Vagina (tissue), 2 donors: ENCODE data around the gene TAF11L14. TPM values are rescaled to one million over a fixed set of nuclear protein-coding genes. Genes with fewer than 3 reads are reported as not detected.
"Not testable (repeated sequence)": the region's sequence is repeated elsewhere in the genome, so short reads cannot be mapped to it uniquely, and the experiment has no call there.

Experiments
- DNase-seq, 2 donors: peaks; one replicate each; pipeline ENCODE4 v3.0.0-alpha.2; 2017; ENCODE audit errors: extremely low spot score in 2 of 2
- H3K27ac ChIP-seq: fragments of 200-600 bp; sonication (generic); one replicate; pipeline ENCODE4 v1.5.1; 2019
- H3K27me3 ChIP-seq: fragments of 200-600 bp; sonication (generic); one replicate; pipeline ENCODE4 v1.5.1; 2019
- H3K36me3 ChIP-seq, 2 donors: fragments of 200-600 bp; sonication (generic); one replicate each; pipeline ENCODE4 v1.5.1; 2017 to 2019
- H3K4me1 ChIP-seq: fragments of 200-600 bp; sonication (generic); one replicate; pipeline ENCODE4 v1.5.1; 2019
- H3K4me3 ChIP-seq, 2 donors: fragments of 200-600 bp; sonication (generic); 1 replicate in 1 of 2; 2 replicates in 1 of 2; pipeline ENCODE4 v1.5.1; 2016 to 2019
- H3K9me3 ChIP-seq: fragments of 200-600 bp; sonication (generic); one replicate; pipeline ENCODE4 v1.5.1; 2019
- POLR2A ChIP-seq, 2 donors: fragments of 450-650 bp; IDR thresholded peaks; one replicate each; pipeline ENCODE4 v1.6.1; 2017; ENCODE audit warnings: antibody characterized with exemption in 2 of 2, mild to moderate bottlenecking in 2 of 2, moderate library complexity in 2 of 2
- POLR2AphosphoS5 ChIP-seq, 2 donors: sonication (generic); formaldehyde crosslinking; IDR thresholded peaks; one replicate each; pipeline ENCODE4 v1.9.0; 2017; ENCODE audit warnings: antibody characterized with exemption in 2 of 2, mild to moderate bottlenecking in 2 of 2, low read depth in 1 of 2; ENCODE audit not compliant: insufficient read depth in 1 of 2
- intact Hi-C: fragments of 100-400 bp; cut with DNase I; formaldehyde crosslinking; loops from one replicate; pipeline ENCODE4 v1.15.1; 2023
- total RNA-seq: library from RNA; depleted of rRNA; stranded (reverse); fragments of >200 nt; gene quantifications from one replicate; pipeline ENCODE4 v1.2.3, GENCODE V29; 2016
- TF ChIP-seq, protein P1 (sequence below), 3 experiments: fragments of 450-650 bp in 2 of 3; fragments of 200-600 bp in 1 of 3; sonication (generic) in 1 of 3; IDR thresholded peaks; one replicate each; pipeline ENCODE4 v1.5.1; 2017 to 2019; ENCODE audit warnings: antibody characterized with exemption in 3 of 3, mild to moderate bottlenecking in 2 of 3, moderate library complexity in 2 of 3

TAF11L14 gene
- total RNA-seq, 1 donor from 2014 or later, result not detected

DNA sequence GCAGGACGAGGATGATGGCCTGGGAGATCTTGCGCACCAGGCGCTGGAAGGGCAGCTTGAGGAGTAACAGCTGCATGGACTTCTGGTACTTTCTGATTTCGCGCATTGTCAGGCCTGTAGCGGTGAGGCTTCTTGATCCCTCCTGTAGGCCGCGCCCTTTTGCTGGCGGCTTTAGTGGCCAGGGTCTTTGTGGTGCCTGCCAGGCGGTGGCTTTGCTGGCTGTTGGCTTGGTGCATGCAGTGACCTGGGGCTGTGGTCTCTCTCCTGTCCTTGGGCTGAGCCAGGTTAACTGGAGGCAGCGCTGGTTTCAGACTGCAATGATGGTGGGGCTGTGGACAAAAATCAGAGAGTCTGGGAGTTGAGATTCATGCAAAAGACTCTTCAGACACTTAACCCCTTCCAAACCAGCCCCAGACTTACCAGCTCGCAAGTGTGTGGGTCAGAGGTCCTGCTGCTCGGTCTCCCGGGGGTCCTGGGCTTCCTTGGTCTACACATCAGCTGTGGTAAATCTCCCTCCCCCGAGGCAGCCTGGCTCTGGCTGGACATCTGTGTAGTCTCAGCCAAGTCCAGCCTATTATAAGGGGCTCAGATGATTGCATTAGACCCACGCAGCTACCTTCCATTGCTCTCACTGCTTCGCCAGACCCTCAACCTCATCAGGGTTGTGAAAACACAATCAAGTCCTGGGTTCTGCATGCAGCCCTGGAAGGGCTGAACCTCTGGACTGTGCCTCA lies 19.2 kb upstream of the TAF11L14 start:
- Histone ChIP-seq H3K9me3 (no peaks in the 10 kb centered on the region), H3K27me3 (no peaks in the 10 kb centered on the region), H3K4me3 (no peak overlapping the region), H3K36me3 (no peaks in the 10 kb centered on the region), H3K4me1 (no peaks in the 10 kb centered on the region), H3K27ac (no peak overlapping the region)
- TF ChIP-seq, protein P1, sequence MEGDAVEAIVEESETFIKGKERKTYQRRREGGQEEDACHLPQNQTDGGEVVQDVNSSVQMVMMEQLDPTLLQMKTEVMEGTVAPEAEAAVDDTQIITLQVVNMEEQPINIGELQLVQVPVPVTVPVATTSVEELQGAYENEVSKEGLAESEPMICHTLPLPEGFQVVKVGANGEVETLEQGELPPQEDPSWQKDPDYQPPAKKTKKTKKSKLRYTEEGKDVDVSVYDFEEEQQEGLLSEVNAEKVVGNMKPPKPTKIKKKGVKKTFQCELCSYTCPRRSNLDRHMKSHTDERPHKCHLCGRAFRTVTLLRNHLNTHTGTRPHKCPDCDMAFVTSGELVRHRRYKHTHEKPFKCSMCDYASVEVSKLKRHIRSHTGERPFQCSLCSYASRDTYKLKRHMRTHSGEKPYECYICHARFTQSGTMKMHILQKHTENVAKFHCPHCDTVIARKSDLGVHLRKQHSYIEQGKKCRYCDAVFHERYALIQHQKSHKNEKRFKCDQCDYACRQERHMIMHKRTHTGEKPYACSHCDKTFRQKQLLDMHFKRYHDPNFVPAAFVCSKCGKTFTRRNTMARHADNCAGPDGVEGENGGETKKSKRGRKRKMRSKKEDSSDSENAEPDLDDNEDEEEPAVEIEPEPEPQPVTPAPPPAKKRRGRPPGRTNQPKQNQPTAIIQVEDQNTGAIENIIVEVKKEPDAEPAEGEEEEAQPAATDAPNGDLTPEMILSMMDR (IDR thresholded peaks at IDR 0.05), result no peak
- TF ChIP-seq POLR2AphosphoS5 (IDR thresholded peaks at IDR 0.05; ENCODE audit: insufficient read depth in 1 of 2, low read depth in 1 of 2) (no peak), POLR2A (IDR thresholded peaks at IDR 0.05) (no peak)
- intact Hi-C loops, result no loop called here
- no peak for DNase-seq

DNA sequence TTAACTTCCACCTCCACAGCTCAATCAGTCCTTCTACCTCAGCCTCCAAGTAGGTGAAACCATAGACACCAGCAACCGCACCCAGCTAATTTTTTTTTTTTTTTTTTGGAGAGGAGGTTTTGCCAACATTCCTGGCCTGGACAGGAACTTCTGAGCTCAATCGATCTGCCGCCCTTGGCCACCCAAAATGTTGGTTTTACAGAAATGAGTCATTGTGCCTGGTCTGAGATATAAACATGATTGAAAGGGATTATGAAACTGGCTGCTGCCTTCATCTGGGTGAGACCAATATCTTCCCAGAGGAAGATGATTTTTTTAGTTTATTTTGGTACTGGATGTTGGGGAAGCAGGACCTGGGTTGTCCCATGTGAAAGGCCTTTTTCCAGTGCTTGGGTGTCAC lies 14.9 kb upstream of the TAF11L14 start:
- no peaks in the 10 kb centered on the region for H3K27me3 ChIP-seq
- no peak overlapping the region for H3K27ac ChIP-seq
- DNase-seq, result no peak
- TF ChIP-seq, protein P1 (IDR thresholded peaks at IDR 0.05), result no peak
- TF ChIP-seq POLR2A (IDR thresholded peaks at IDR 0.05), result no peak
- no peak for TF ChIP-seq POLR2AphosphoS5 (IDR thresholded peaks at IDR 0.05; ENCODE audit: insufficient read depth in 1 of 2, low read depth in 1 of 2)
- H3K4me3 ChIP-seq, result no peak overlapping the region
- H3K4me1 ChIP-seq, result no peaks in the 10 kb centered on the region
- H3K36me3 ChIP-seq, result no peaks in the 10 kb centered on the region
- no peaks in the 10 kb centered on the region for H3K9me3 ChIP-seq
- intact Hi-C loops, result no loop called here

DNA sequence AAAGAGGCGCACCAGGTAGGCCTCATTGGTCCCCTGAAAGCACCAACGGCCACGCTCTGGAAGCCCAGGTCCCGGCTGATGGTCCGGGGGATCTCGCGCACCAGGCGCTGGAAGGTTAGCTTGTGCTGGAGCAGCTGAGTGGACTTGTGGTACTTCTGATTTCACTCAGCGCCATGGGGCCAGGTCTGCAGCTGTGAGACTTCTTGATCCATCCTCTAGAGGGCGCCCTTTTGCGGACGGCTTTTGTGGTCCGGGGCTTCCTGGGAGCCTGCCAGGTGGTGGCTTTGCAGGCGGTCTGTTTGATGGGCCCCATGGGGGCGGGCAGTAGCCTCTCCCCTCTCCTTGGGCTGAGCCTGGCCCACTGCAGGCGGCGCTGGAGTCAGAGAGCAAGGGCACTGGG lies 13.6 kb upstream of the TAF11L14 start:
- no peak for DNase-seq
- intact Hi-C loops, result no loop called here
- H3K4me3 ChIP-seq, result no peak overlapping the region
- H3K27ac ChIP-seq, result no peak overlapping the region
- TF ChIP-seq, protein P1 (IDR thresholded peaks at IDR 0.05), result no peak
- TF ChIP-seq POLR2AphosphoS5 (IDR thresholded peaks at IDR 0.05; ENCODE audit: insufficient read depth in 1 of 2, low read depth in 1 of 2), result no peak
- no peak for TF ChIP-seq POLR2A (IDR thresholded peaks at IDR 0.05)
- H3K9me3 ChIP-seq, result no peaks in the 10 kb centered on the region
- no peaks in the 10 kb centered on the region for H3K4me1 ChIP-seq
- no peaks in the 10 kb centered on the region for H3K36me3 ChIP-seq
- H3K27me3 ChIP-seq, result no peaks in the 10 kb centered on the region

DNA sequence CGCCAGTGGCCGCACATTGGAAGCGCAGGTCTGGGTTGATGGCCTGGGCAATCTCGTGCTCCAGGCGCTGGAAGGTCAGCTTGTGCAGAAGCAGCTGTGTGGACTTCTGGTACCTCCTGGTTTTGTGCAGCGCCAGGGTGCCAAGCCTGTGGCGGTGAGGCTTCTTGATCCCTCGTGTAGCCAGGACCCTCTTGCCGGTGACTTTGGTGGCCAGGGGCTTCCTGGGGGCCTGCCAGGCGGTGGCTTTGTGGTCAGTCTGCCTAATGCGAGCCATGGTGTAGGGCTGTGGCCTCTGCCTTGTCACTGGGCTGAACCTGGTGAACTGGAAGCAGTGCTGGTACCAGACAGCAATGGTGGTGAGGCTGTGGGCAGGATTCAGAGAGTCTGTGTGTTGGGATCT lies 8.6 kb upstream of the TAF11L14 start:
- Histone ChIP-seq H3K4me3 (no peak overlapping the region), H3K36me3 (no peaks in the 10 kb centered on the region), H3K4me1 (no peaks in the 10 kb centered on the region), H3K27ac (no peak overlapping the region), H3K9me3 (no peaks in the 10 kb centered on the region), H3K27me3 (no peaks in the 10 kb centered on the region)
- DNase-seq, result no peak
- TF ChIP-seq, protein P1 (IDR thresholded peaks at IDR 0.05), result no peak
- no peak for TF ChIP-seq POLR2A (IDR thresholded peaks at IDR 0.05)
- no peak for TF ChIP-seq POLR2AphosphoS5 (IDR thresholded peaks at IDR 0.05; ENCODE audit: insufficient read depth in 1 of 2, low read depth in 1 of 2)
- intact Hi-C loops, result no loop called here

DNA sequence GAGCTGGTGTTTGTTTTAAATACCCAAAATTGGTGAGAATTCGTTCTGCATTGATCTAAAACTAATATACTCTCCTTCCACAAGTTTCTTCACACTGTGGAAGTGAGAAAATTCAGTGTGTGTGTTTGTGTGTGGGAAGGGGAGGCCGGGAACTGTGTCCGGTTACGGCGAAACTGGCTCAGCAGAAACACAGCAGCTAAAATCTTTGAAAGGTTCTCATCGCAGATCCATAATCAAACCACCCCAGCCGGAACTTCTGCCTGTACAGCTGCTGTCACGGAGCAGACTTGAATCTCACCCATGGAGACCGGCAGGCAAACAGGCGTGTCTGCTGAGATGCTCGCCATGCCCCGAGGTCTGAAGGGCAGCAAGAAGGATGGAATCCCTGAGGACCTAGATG lies 2.5 kb upstream of the TAF11L14 start, which contains the start of gene TAF11L13:
TAF11L13 (plus strand) TSS at position 301 of the 400 bp plus-strand sequence.
- H3K36me3 ChIP-seq, H3K4me3 ChIP-seq, intact Hi-C loops, H3K4me1 ChIP-seq, H3K9me3 ChIP-seq, H3K27ac ChIP-seq, H3K27me3 ChIP-seq, DNase-seq: not testable (repeated sequence)

DNA sequence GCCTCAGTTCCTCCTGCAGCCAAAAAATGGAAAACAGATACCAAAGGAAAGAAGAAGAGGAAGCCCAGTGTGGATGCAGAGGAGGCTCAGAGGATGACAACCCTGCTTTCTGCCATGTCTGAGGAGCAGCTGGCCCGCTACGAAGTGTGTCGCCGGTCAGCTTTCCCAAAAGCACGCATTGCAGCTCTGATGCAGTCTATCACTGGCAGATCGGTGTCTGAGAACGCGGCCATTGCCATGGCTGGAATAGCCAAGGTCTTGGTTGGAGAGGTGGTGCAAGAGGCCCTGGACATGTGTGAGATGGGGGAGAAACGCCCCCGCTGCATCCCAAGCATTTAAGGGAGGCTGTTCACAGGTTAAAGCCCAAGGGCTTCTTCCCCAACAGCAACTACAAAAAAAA lies 15.0 kb downstream of the TAF11L14 start:
- H3K9me3 ChIP-seq, intact Hi-C loops, H3K4me1 ChIP-seq, H3K36me3 ChIP-seq, H3K27ac ChIP-seq, H3K27me3 ChIP-seq, DNase-seq, H3K4me3 ChIP-seq: not testable (repeated sequence)

DNA sequence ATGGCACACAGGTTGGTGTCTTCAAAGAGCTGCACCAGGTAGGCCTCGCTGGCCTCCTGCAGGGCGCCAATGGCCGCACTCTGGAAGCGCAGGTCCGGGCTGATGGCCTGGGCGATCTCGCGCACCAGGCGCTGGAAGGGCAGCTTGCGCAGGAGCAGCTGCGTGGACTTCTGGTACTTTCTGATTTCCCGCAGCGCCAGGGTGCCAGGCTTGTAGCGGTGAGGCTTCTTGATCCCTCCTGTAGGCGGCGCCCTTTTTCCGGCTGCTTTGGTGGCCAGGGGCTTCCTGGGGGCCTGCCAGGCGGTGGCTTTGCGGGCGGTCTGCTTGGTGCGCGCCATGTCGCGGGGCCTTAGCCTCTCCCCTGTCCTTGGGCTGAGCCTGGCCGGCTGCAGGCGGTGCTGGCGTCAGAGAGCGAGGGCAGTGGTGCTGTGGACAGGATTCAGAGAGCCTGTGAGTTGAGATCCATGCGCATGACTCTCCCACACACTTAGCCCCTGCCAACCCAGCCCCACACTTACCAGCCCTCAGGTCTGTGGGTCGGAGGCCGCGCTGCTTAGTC lies 21.0 kb downstream of the TAF11L14 start:
- H3K27me3 ChIP-seq, H3K4me1 ChIP-seq, intact Hi-C loops, DNase-seq, H3K9me3 ChIP-seq, H3K27ac ChIP-seq, H3K36me3 ChIP-seq, H3K4me3 ChIP-seq: not testable (repeated sequence)
